ENCODE measurements around the gene ANGPTL7.

The ANGPTL7 gene

GRCh38 chr1:11168731-11169130 lies 20.4 kb upstream of the ANGPTL7 start:
- Histone ChIP-seq H2BK120ac (ENCODE audit: low read depth, low read length) (no peak overlapping the region), H2AFZ (ENCODE audit: low read depth, low read length) (no peak overlapping the region), H3K36me3 (ENCODE audit: control insufficient read depth in 1 of 2, insufficient read depth in 2 of 2, low read depth in 1 of 2, low read length in 2 of 2) (peaks cover 3 to 17% of the 10 kb centered on the region in 2 experiments), H3K27me3 (ENCODE audit: control insufficient read depth in 1 of 2, insufficient read depth in 1 of 2, low read length in 2 of 2) (no peaks in the 10 kb centered on the region), H3K9me3 (ENCODE audit: control insufficient read depth, low read length) (no peaks in the 10 kb centered on the region), H3K23ac (ENCODE audit: low read length in 2 of 2) (no peak overlapping the region), H3K4me3 (ENCODE audit: insufficient read depth in 1 of 2, low read depth in 1 of 2, low read length in 2 of 2) (no peak overlapping the region), H2BK15ac (ENCODE audit: low read depth, poor library complexity, severe bottlenecking) (no peak overlapping the region), H2BK5ac (ENCODE audit: low read depth, low read length, poor library complexity, severe bottlenecking) (no peak overlapping the region), H3K4ac (ENCODE audit: low read depth in 1 of 2, low read length in 2 of 2) (no peak overlapping the region), H4K8ac (ENCODE audit: low read length) (no peak overlapping the region), H3K14ac (ENCODE audit: low read length in 2 of 2) (no peak overlapping the region), H3K9ac (ENCODE audit: low read length) (no peak overlapping the region), H3K27ac (ENCODE audit: low read length, poor library complexity, severe bottlenecking) (no peak overlapping the region), H4K91ac (ENCODE audit: low read length) (no peak overlapping the region), H2BK12ac (ENCODE audit: low read length in 2 of 2) (no peak overlapping the region), H3K79me1 (replicated peaks; ENCODE audit: low read length, poor library complexity, severe bottlenecking) (peaks cover 12% of the 10 kb centered on the region), H2AK5ac (ENCODE audit: low read length, severe bottlenecking) (no peak overlapping the region), H3K4me1 (ENCODE audit: control insufficient read depth, insufficient read depth, low read depth, low read length) (no peaks in the 10 kb centered on the region), H3K4me2 (ENCODE audit: low read length, poor library complexity, severe bottlenecking) (no peak overlapping the region), H3K18ac (ENCODE audit: low read depth in 1 of 2, low read length in 2 of 2) (no peak overlapping the region)
- no peak for DNase-seq
- 100% methylated on average over 1 of the region's 1 CpG for WGBS

GRCh38 chr1:11169202-11169601 lies 20.0 kb upstream of the ANGPTL7 start:
- 100% methylated on average over 1 of the region's 3 CpGs for WGBS
- Histone ChIP-seq H2BK15ac (ENCODE audit: low read depth, poor library complexity, severe bottlenecking) (no peak overlapping the region), H3K36me3 (ENCODE audit: control insufficient read depth in 1 of 2, insufficient read depth in 2 of 2, low read depth in 1 of 2, low read length in 2 of 2) (peaks cover 3 to 17% of the 10 kb centered on the region in 2 experiments), H2AK5ac (ENCODE audit: low read length, severe bottlenecking) (no peak overlapping the region), H2BK12ac (ENCODE audit: low read length in 2 of 2) (no peak overlapping the region), H3K18ac (ENCODE audit: low read depth in 1 of 2, low read length in 2 of 2) (no peak overlapping the region), H2AFZ (ENCODE audit: low read depth, low read length) (no peak overlapping the region), H4K8ac (ENCODE audit: low read length) (no peak overlapping the region), H2BK5ac (ENCODE audit: low read depth, low read length, poor library complexity, severe bottlenecking) (no peak overlapping the region), H3K27ac (ENCODE audit: low read length, poor library complexity, severe bottlenecking) (no peak overlapping the region), H3K4me3 (ENCODE audit: insufficient read depth in 1 of 2, low read depth in 1 of 2, low read length in 2 of 2) (no peak overlapping the region), H3K9ac (ENCODE audit: low read length) (no peak overlapping the region), H3K4me2 (ENCODE audit: low read length, poor library complexity, severe bottlenecking) (no peak overlapping the region), H3K23ac (ENCODE audit: low read length in 2 of 2) (no peak overlapping the region), H2BK120ac (ENCODE audit: low read depth, low read length) (no peak overlapping the region), H3K9me3 (ENCODE audit: control insufficient read depth, low read length) (no peaks in the 10 kb centered on the region), H3K27me3 (ENCODE audit: control insufficient read depth in 1 of 2, insufficient read depth in 1 of 2, low read length in 2 of 2) (no peaks in the 10 kb centered on the region), H3K4ac (ENCODE audit: low read depth in 1 of 2, low read length in 2 of 2) (no peak overlapping the region), H3K4me1 (ENCODE audit: control insufficient read depth, insufficient read depth, low read depth, low read length) (no peaks in the 10 kb centered on the region), H3K14ac (ENCODE audit: low read length in 2 of 2) (no peak overlapping the region), H4K91ac (ENCODE audit: low read length) (no peak overlapping the region), H3K79me1 (replicated peaks; ENCODE audit: low read length, poor library complexity, severe bottlenecking) (peaks cover 13% of the 10 kb centered on the region)
- no peak for DNase-seq

- Histone ChIP-seq H3K79me1 (replicated peaks; ENCODE audit: low read length, poor library complexity, severe bottlenecking) (peaks cover 13% of the 10 kb centered on the region), H3K4me2 (ENCODE audit: low read length, poor library complexity, severe bottlenecking) (no peak overlapping the region), H3K27ac (ENCODE audit: low read length, poor library complexity, severe bottlenecking) (no peak overlapping the region), H2BK120ac (ENCODE audit: low read depth, low read length) (no peak overlapping the region), H3K14ac (ENCODE audit: low read length in 2 of 2) (no peak overlapping the region), H3K18ac (ENCODE audit: low read depth in 1 of 2, low read length in 2 of 2) (no peak overlapping the region), H3K27me3 (ENCODE audit: control insufficient read depth in 1 of 2, insufficient read depth in 1 of 2, low read length in 2 of 2) (no peaks in the 10 kb centered on the region), H3K4me1 (ENCODE audit: control insufficient read depth, insufficient read depth, low read depth, low read length) (no peaks in the 10 kb centered on the region), H3K4ac (ENCODE audit: low read depth in 1 of 2, low read length in 2 of 2) (no peak overlapping the region), H2BK12ac (ENCODE audit: low read length in 2 of 2) (no peak overlapping the region), H3K23ac (ENCODE audit: low read length in 2 of 2) (no peak overlapping the region), H3K4me3 (ENCODE audit: insufficient read depth in 1 of 2, low read depth in 1 of 2, low read length in 2 of 2) (no peak overlapping the region), H2BK15ac (ENCODE audit: low read depth, poor library complexity, severe bottlenecking) (no peak overlapping the region), H2BK5ac (ENCODE audit: low read depth, low read length, poor library complexity, severe bottlenecking) (no peak overlapping the region), H3K9me3 (ENCODE audit: control insufficient read depth, low read length) (no peaks in the 10 kb centered on the region), H2AFZ (ENCODE audit: low read depth, low read length) (no peak overlapping the region), H4K91ac (ENCODE audit: low read length) (no peak overlapping the region), H3K9ac (ENCODE audit: low read length) (no peak overlapping the region), H3K36me3 (ENCODE audit: control insufficient read depth in 1 of 2, insufficient read depth in 2 of 2, low read depth in 1 of 2, low read length in 2 of 2) (peaks cover 3 to 17% of the 10 kb centered on the region in 2 experiments), H2AK5ac (ENCODE audit: low read length, severe bottlenecking) (no peak overlapping the region), H4K8ac (ENCODE audit: low read length) (no peak overlapping the region)
- WGBS: 96% methylated on average over 2 of the region's 2 CpGs
- no peak for DNase-seq
These were observed 19.1 kb upstream of the ANGPTL7 start for GRCh38 chr1:11170102-11170501.

GRCh38 chr1:11174261-11174942 lies 14.8 kb upstream of the ANGPTL7 start:
- WGBS: 91% methylated on average over 7 of the region's 7 CpGs
- Histone ChIP-seq H3K36me3 (ENCODE audit: control insufficient read depth in 1 of 2, insufficient read depth in 2 of 2, low read depth in 1 of 2, low read length in 2 of 2) (peaks cover 9 to 14% of the 10 kb centered on the region in 2 experiments), H2AFZ (ENCODE audit: low read depth, low read length) (no peak overlapping the region), H2BK15ac (ENCODE audit: low read depth, poor library complexity, severe bottlenecking) (no peak overlapping the region), H3K27ac (ENCODE audit: low read length, poor library complexity, severe bottlenecking) (no peak overlapping the region), H3K27me3 (ENCODE audit: control insufficient read depth in 1 of 2, insufficient read depth in 1 of 2, low read length in 2 of 2) (no peaks in the 10 kb centered on the region), H3K4me3 (ENCODE audit: insufficient read depth in 1 of 2, low read depth in 1 of 2, low read length in 2 of 2) (no peak overlapping the region), H3K23ac (ENCODE audit: low read length in 2 of 2) (no peak overlapping the region), H3K9me3 (ENCODE audit: control insufficient read depth, low read length) (no peaks in the 10 kb centered on the region), H3K18ac (ENCODE audit: low read depth in 1 of 2, low read length in 2 of 2) (no peak overlapping the region), H4K8ac (ENCODE audit: low read length) (no peak overlapping the region), H2BK5ac (ENCODE audit: low read depth, low read length, poor library complexity, severe bottlenecking) (no peak overlapping the region), H2BK120ac (ENCODE audit: low read depth, low read length) (no peak overlapping the region), H3K79me1 (replicated peaks; ENCODE audit: low read length, poor library complexity, severe bottlenecking) (peaks cover 9% of the 10 kb centered on the region), H2BK12ac (ENCODE audit: low read length in 2 of 2) (no peak overlapping the region), H3K4me1 (ENCODE audit: control insufficient read depth, insufficient read depth, low read depth, low read length) (peaks cover 9% of the 10 kb centered on the region), H3K4me2 (ENCODE audit: low read length, poor library complexity, severe bottlenecking) (no peak overlapping the region), H2AK5ac (ENCODE audit: low read length, severe bottlenecking) (no peak overlapping the region), H3K14ac (ENCODE audit: low read length in 2 of 2) (no peak overlapping the region), H3K9ac (ENCODE audit: low read length) (no peak overlapping the region), H3K4ac (ENCODE audit: low read depth in 1 of 2, low read length in 2 of 2) (no peak overlapping the region), H4K91ac (ENCODE audit: low read length) (no peak overlapping the region)
- DNase-seq: no peak

Measured in mesenchymal stem cell (in vitro differentiated cells and primary cell).